ENCODE measurements around the gene PDE9A. TPM values are rescaled to one million over a fixed set of nuclear protein-coding genes. Genes with fewer than 3 reads are reported as not detected.

PDE9A gene
- total and polyA plus RNA-seq, 2 of the 4 experiments (the other 2 are of a cell fraction): 0.89 to 0.90 TPM

DNA sequence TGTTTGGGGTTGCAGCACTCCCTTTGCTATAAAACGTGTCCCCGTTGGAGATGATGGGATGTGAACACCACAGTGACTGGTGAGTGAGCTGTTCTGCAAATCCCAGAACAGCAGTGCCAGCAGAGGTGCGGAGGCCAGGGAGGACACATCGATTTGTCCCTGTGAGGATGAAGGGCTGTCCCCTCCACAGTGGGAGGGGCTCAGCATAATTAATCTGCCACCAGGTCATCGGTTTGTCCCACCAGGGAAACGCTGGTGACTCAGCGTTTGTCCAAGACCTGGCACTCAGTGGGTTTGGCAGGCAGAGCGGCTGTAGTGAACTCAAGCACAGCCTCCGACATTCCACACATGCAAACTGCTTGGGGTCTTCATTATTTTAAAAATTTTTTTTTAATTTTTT is 22.8 kb upstream of the PDE9A start:
- no peak for TF ChIP-seq RFX5 (IDR thresholded peaks at IDR 0.05; ENCODE audit: low read depth, low read length)
- TF ChIP-seq POLR2A (IDR thresholded peaks at IDR 0.05; ENCODE audit: low read depth, low read length): no peak
- no peak for TF ChIP-seq BHLHE40 (IDR thresholded peaks at IDR 0.05; ENCODE audit: low read depth, low read length)
- TF ChIP-seq MAZ (IDR thresholded peaks at IDR 0.05; ENCODE audit: borderline replicate concordance, low read depth, low read length): no peak
- TF ChIP-seq, protein P1, sequence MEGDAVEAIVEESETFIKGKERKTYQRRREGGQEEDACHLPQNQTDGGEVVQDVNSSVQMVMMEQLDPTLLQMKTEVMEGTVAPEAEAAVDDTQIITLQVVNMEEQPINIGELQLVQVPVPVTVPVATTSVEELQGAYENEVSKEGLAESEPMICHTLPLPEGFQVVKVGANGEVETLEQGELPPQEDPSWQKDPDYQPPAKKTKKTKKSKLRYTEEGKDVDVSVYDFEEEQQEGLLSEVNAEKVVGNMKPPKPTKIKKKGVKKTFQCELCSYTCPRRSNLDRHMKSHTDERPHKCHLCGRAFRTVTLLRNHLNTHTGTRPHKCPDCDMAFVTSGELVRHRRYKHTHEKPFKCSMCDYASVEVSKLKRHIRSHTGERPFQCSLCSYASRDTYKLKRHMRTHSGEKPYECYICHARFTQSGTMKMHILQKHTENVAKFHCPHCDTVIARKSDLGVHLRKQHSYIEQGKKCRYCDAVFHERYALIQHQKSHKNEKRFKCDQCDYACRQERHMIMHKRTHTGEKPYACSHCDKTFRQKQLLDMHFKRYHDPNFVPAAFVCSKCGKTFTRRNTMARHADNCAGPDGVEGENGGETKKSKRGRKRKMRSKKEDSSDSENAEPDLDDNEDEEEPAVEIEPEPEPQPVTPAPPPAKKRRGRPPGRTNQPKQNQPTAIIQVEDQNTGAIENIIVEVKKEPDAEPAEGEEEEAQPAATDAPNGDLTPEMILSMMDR (conservative IDR thresholded peaks at IDR 0.05; ENCODE audit: low read depth, low read length): no peak
- TF ChIP-seq CHD1 (IDR thresholded peaks at IDR 0.05; ENCODE audit: low read depth, low read length): no peak
- TF ChIP-seq MAFK (IDR thresholded peaks at IDR 0.05; ENCODE audit: low read depth, low read length): no peak
- no peak overlapping the region for H2BK5ac ChIP-seq (ENCODE audit: low read depth, low read length, poor library complexity, severe bottlenecking)
- no peak overlapping the region for H3K27ac ChIP-seq (ENCODE audit: insufficient read depth, low read length)
- no peak overlapping the region for H3K4me2 ChIP-seq (ENCODE audit: low read depth, low read length)
- H2AK5ac ChIP-seq (ENCODE audit: low read depth, low read length): no peak overlapping the region
- no peaks in the 10 kb centered on the region for H3K9me1 ChIP-seq (ENCODE audit: insufficient read depth, low read length)
- no peak overlapping the region for H3K14ac ChIP-seq (replicated peaks; ENCODE audit: low read depth, low read length)
- H3K4ac ChIP-seq (ENCODE audit: low read depth, low read length): no peak overlapping the region
- H2BK120ac ChIP-seq (ENCODE audit: low read depth, low read length): no peak overlapping the region
- H4K5ac ChIP-seq (ENCODE audit: low read depth, low read length): no peak overlapping the region
- no peak overlapping the region for H3K18ac ChIP-seq (ENCODE audit: low read depth, low read length)
- H3K56ac ChIP-seq (ENCODE audit: extremely low read depth, insufficient read depth, low read length): no peak overlapping the region
- H3K4me3 ChIP-seq (ENCODE audit: insufficient read depth, low read depth, low read length): no peak overlapping the region
- no peak overlapping the region for H4K8ac ChIP-seq (ENCODE audit: low read depth in 2 of 2, low read length in 2 of 2)
- H3K9ac ChIP-seq (ENCODE audit: low read depth, low read length): no peak overlapping the region
- no peak for ATAC-seq (ENCODE audit: low read depth)
- H2AK9ac ChIP-seq (replicated peaks; ENCODE audit: low read depth, low read length, poor library complexity): no peak overlapping the region
- H2AFZ ChIP-seq (replicated peaks; ENCODE audit: low read length, poor library complexity): no peak overlapping the region
- dilution Hi-C loops (cut with HindIII; ENCODE audit: low sequenced_read_pairs, unreplicated experiment) (no loop called here), in situ Hi-C loops (cut with MboI; ENCODE audit: low sequenced_read_pairs) (no loop called here), intact Hi-C loops (cut with micrococcal nuclease) (no loop called here)
- no peaks in the 10 kb centered on the region for H3K79me1 ChIP-seq (ENCODE audit: low read depth in 1 of 2, low read length in 2 of 2)
- H3K4me1 ChIP-seq (ENCODE audit: control insufficient read depth, insufficient read depth, low read length): no peaks in the 10 kb centered on the region
- H4K20me1 ChIP-seq (ENCODE audit: insufficient read depth, low read length): no peaks in the 10 kb centered on the region
- no peak overlapping the region for H2BK20ac ChIP-seq (ENCODE audit: low read depth, low read length)
- H2BK15ac ChIP-seq (ENCODE audit: low read depth, low read length): no peak overlapping the region
- no peak overlapping the region for H3K23ac ChIP-seq (ENCODE audit: low read depth, low read length)
- 80% methylated on average over 1 of the region's 9 CpGs; no CpG with 5 or more reads in 1 of the 2 experiments for WGBS, 2 experiments (ENCODE audit: extremely low coverage in 2 of 2, insufficient read length in 1 of 2)
- no peaks in the 10 kb centered on the region for H3K9me3 ChIP-seq (ENCODE audit: control insufficient read depth, insufficient read depth, low read length)
- no TSS peak for BruUV-seq (replicated peaks)
- POLR2A ChIA-PET (ENCODE audit: unreplicated experiment): no interaction called here
- CTCF ChIA-PET: no interaction called here
- H3K27me3 ChIP-seq (ENCODE audit: control insufficient read depth, insufficient read depth, low read length): peaks cover 33% of the 10 kb centered on the region
- DNase-seq: no peak
- H4K91ac ChIP-seq (ENCODE audit: insufficient read depth, low read depth, low read length): no peak overlapping the region
- no peaks in the 10 kb centered on the region for H3K36me3 ChIP-seq (ENCODE audit: control insufficient read depth, insufficient read depth, low read length)
